Upper lobe of left lung (tissue), 6 donors: ENCODE data around the gene PRKAG2. TPM values are rescaled to one million over a fixed set of nuclear protein-coding genes. Genes with fewer than 3 reads are reported as not detected.

Source experiments
- ATAC-seq, 2 donors: fragments of 200-7000 bp; cut with Tn5 transposase; one replicate each; pipeline ENCODE4 v1.9.1; 2022; ENCODE audit warnings: mild to moderate bottlenecking in 2 of 2, moderate library complexity in 2 of 2; ENCODE audit not compliant: low FRiP score in 2 of 2
- DNase-seq, 2 donors: peaks; one replicate each; pipeline ENCODE4 v3.0.0-alpha.2; 2019 to 2020
- H3K27ac ChIP-seq, 4 donors: fragments of 200-600 bp; sonication (generic); one replicate each; pipeline ENCODE4 v1.5.1; 2016 to 2019
- H3K27me3 ChIP-seq, 4 donors: fragments of 200-600 bp; sonication (generic); one replicate each; pipeline ENCODE4 v1.5.1; 2017 to 2019
- H3K36me3 ChIP-seq, 4 donors: fragments of 200-600 bp; sonication (generic); one replicate each; pipeline ENCODE4 v1.5.1; 2016 to 2019
- H3K4me1 ChIP-seq, 4 donors: fragments of 200-600 bp; sonication (generic); one replicate each; pipeline ENCODE4 v1.5.1; 2018 to 2019
- H3K4me3 ChIP-seq, 4 donors: fragments of 200-600 bp; sonication (generic); one replicate each; pipeline ENCODE4 v1.5.1; 2017 to 2019; ENCODE audit warnings: mild to moderate bottlenecking in 2 of 4, moderate library complexity in 1 of 4
- H3K9me3 ChIP-seq, 4 donors: fragments of 200-600 bp; sonication (generic); one replicate each; pipeline ENCODE4 v1.5.1; 2018 to 2019
- CTCF ChIP-seq, 6 experiments: fragments of 450-650 bp in 4 of 6; fragments of 200-600 bp in 2 of 6; sonication (generic) in 2 of 6; IDR thresholded peaks; one replicate each; pipeline ENCODE4 v1.5.1; 2016 to 2019; ENCODE audit warnings: antibody characterized with exemption in 6 of 6
- EP300 ChIP-seq, 4 donors: sonication (generic); formaldehyde crosslinking; IDR thresholded peaks; one replicate each; pipeline ENCODE4 v1.5.1; 2017; ENCODE audit warnings: antibody characterized with exemption in 4 of 4, control low read depth in 2 of 4
- POLR2A ChIP-seq, 4 donors: fragments of 450-650 bp; IDR thresholded peaks; one replicate each; pipeline ENCODE4 v1.5.1; 2016 to 2017; ENCODE audit warnings: antibody characterized with exemption in 4 of 4, mild to moderate bottlenecking in 2 of 4
- POLR2AphosphoS5 ChIP-seq, 2 donors: sonication (generic); formaldehyde crosslinking; IDR thresholded peaks; one replicate each; pipeline ENCODE4 v1.5.1; 2017; ENCODE audit warnings: antibody characterized with exemption in 2 of 2
- WGBS, 2 donors: methylation state at CpG; one replicate each; pipeline ENCODE4 v1.1.5; 2017 to 2018; 5-methylcytosine and 5-hydroxymethylcytosine counted together
- total RNA-seq, 6 donors: library from RNA; depleted of rRNA in 4 of 6; stranded (reverse); fragments of >200 nt in 4 of 6; gene quantifications; one replicate each; pipeline versions ENCODE4 v1.1.0 to v1.2.1, GENCODE V29; 2016 to 2021
- donor health status: DM: no; HTN: no; CAD: no; lungs with moderate emphysema.
- donor health status: DM: no; HTN: yes; CAD: no; lungs with severe emphysema.

PRKAG2 gene
- total RNA-seq, 6 donors from 2014 or later = 20.6 to 68.1 (median 29.6) TPM

DNA sequence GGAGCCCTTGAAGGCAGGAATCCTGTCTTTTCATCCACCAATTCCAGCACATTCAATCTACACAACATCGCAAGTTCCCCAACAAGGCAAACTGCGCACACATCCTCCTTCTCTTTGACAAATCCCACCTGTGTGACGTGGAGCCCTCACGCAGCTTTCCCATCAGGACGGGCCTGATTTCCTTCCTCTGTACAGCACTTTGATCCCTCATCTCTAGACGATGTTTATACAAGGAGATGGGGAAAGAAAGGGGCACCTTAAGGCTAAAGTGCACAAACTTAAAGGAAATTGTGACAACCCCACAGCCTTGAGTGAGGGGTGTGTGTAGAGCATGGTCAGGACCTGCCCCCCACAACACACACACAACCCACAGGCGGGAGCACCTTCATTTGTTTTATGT is 97.2 kb downstream of the PRKAG2 start:
- peaks cover 9 to 13% (median 10%) of the 10 kb centered on the region in 4 donors for H3K4me1 ChIP-seq
- H3K9me3 ChIP-seq = no peaks in the 10 kb centered on the region
- no peak for TF ChIP-seq CTCF (IDR thresholded peaks at IDR 0.05)
- no peak for TF ChIP-seq EP300 (IDR thresholded peaks at IDR 0.05)
- no peak for TF ChIP-seq POLR2AphosphoS5 (IDR thresholded peaks at IDR 0.05)
- no peak for TF ChIP-seq POLR2A (IDR thresholded peaks at IDR 0.05)
- DNase-seq (no peak), ATAC-seq (no peak)
- 81 to 90% methylated on average over 7 of the region's 7 CpGs for WGBS, 2 donors
- H3K27me3 ChIP-seq = no peaks in the 10 kb centered on the region
- H3K36me3 ChIP-seq = peaks cover 0 to 3% (median 0%) of the 10 kb centered on the region in 4 donors
- H3K4me3 ChIP-seq = no peak overlapping the region
- peak overlapping the region in 1 of 4 donors; percentile 42 for H3K27ac ChIP-seq

- ATAC-seq (no peak), DNase-seq (no peak)
- no peak for TF ChIP-seq CTCF (IDR thresholded peaks at IDR 0.05)
- no peak for TF ChIP-seq POLR2AphosphoS5 (IDR thresholded peaks at IDR 0.05)
- no peak for TF ChIP-seq POLR2A (IDR thresholded peaks at IDR 0.05)
- TF ChIP-seq EP300 (IDR thresholded peaks at IDR 0.05) = no peak
- WGBS, 2 donors = 92 to 99% methylated on average over 6 of the region's 6 CpGs
- no peaks in the 10 kb centered on the region for H3K27me3 ChIP-seq
- H3K9me3 ChIP-seq = no peaks in the 10 kb centered on the region
- H3K27ac ChIP-seq = no peak overlapping the region
- no peak overlapping the region for H3K4me3 ChIP-seq
- H3K36me3 ChIP-seq = peaks cover 0 to 3% (median 0%) of the 10 kb centered on the region in 4 donors
- peaks cover 9 to 13% (median 10%) of the 10 kb centered on the region in 4 donors for H3K4me1 ChIP-seq
These were observed 97.7 kb downstream of the PRKAG2 start for GRCh38 chr7:151779255-151779654.

DNA sequence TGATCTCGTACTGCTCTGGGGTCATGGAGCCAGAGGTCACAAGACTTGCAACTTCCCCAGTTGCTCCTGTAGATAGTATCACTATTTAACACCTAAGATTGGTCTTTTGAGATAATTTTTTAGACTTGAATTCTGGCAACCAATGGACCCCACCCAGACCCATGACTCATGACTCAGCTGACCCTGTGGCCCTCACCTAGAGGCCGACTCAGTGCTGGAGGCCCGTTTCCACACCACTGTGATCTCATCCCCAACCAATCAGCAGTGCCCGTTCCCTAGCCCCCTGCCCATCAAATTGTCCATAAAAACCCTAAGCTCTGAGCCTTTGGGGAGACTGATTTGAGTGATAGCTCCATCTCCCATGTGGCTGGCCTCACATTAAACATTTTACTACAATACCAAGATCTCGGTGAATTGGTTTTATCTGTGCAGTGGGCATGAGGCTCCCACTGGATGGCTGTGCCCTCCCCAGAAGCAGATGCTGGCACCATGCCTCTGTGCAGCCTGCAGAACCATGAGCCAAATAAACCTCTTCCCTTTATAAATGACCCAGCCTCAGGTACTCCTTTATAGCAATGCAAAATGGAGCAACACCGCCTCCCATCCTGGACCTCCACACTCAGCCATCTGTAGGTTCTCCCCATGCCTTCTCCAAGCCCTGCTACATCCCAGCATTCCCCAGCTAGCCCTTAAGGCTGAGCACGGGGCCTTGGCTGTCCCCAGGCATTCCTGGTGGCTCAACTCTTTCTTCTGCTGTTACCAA is 98.8 kb downstream of the PRKAG2 start:
- TF ChIP-seq POLR2AphosphoS5 (IDR thresholded peaks at IDR 0.05) (no peak), EP300 (IDR thresholded peaks at IDR 0.05) (no peak)
- H3K4me3 ChIP-seq = no peak overlapping the region
- no peaks in the 10 kb centered on the region for H3K9me3 ChIP-seq
- H3K36me3 ChIP-seq = peaks cover 0 to 3% (median 0%) of the 10 kb centered on the region in 4 donors
- peaks cover 7 to 8% (median 7%) of the 10 kb centered on the region in 4 donors for H3K4me1 ChIP-seq
- no peak overlapping the region for H3K27ac ChIP-seq
- WGBS, 2 donors = 93 to 94% methylated on average over 7 of the region's 7 CpGs
- H3K27me3 ChIP-seq = no peaks in the 10 kb centered on the region
- ATAC-seq (no peak), DNase-seq (no peak)

GRCh38 chr7:151777495-151777880 is 99.4 kb downstream of the PRKAG2 start:
- WGBS, 2 donors = 93 to 95% methylated on average over 3 to 5 of the region's 5 CpGs
- no peak overlapping the region for H3K27ac ChIP-seq
- DNase-seq = no peak

More at GRCh38 chr7:151777495-151777880, 99.4 kb downstream of the PRKAG2 start:
- Histone ChIP-seq H3K4me1 (peaks cover under 1 to 2% (median 1%) of the 10 kb centered on the region in 4 donors), H3K27me3 (no peaks in the 10 kb centered on the region), H3K4me3 (no peak overlapping the region), H3K36me3 (peaks cover 0 to 3% (median 0%) of the 10 kb centered on the region in 4 donors), H3K9me3 (no peaks in the 10 kb centered on the region)
- TF ChIP-seq POLR2A (IDR thresholded peaks at IDR 0.05) = no peak
- no peak for TF ChIP-seq POLR2AphosphoS5 (IDR thresholded peaks at IDR 0.05)
- TF ChIP-seq EP300 (IDR thresholded peaks at IDR 0.05) = no peak
- TF ChIP-seq CTCF (IDR thresholded peaks at IDR 0.05) = no peak
- no peak for ATAC-seq
